NCI-H1048 (cell line): ENCODE data around the gene ADGRV1.
"Not testable (repeated sequence)": the region's sequence is repeated elsewhere in the genome, so short reads cannot be mapped to it uniquely, and the experiment has no call there.

ENCODE experiments used
- DNase-seq: peaks from one replicate; lab custom pipeline; 2025; lab: John Stamatoyannopoulos, UW

Gene ADGRV1

DNA sequence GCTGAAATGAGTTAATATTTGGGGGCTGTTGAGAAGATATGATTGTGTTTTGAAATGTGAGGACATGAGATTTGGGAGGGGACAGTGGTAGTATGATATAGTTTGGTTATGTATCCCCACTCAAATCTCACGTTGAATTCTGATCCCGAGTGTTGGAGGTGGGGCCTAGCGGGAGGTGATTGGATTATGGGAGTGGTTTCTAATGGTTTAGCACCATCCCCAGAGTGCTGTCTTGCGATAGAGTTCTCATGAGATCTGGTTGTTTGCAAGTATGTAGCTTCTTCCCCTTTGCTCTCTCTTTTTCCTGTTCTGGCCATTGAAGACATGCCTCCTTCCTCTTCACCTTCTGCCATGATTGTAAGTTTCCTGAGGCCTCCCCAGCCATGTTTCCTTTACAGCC, 438.5 kb downstream of the ADGRV1 start:
- no peak for DNase-seq

DNA sequence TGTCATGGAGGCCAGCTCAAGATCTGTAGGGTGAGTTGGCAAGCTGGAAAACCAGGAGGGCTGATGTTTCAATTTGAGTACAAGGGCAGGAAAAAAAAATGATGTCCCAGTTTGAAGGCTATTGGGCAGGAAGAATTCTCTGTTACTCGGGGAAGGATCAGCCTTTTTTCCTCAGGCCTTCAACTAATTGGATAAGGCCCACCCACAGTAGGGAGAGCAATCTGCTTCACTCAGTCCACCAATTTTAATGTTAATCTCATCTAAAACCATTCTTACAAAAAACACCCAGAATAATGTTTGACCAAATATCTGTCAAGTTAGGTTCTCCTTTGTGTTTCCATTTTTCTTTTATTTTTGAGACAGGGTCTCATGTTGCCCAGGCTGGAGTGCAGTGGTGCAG, 442.1 kb downstream of the ADGRV1 start:
- no peak for DNase-seq

DNA sequence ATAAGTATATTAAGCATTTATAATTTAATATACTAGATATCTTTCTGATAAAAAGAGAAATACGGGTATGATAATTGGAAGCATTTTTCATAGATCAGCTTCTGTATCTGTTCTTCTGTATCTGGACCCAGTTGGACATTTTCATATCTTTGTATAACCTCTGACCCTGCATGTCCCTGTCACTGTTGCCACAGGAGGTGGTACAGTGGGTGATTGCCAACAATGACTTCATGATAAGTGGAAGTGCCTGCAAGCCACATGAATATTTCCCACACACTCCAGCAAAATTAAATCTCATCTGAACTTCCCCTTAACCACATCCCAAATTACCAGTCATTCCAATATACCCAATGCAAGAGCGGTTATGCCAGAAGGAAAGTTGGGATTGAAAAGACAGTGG, 448.1 kb downstream of the ADGRV1 start:
- no peak for DNase-seq

DNA sequence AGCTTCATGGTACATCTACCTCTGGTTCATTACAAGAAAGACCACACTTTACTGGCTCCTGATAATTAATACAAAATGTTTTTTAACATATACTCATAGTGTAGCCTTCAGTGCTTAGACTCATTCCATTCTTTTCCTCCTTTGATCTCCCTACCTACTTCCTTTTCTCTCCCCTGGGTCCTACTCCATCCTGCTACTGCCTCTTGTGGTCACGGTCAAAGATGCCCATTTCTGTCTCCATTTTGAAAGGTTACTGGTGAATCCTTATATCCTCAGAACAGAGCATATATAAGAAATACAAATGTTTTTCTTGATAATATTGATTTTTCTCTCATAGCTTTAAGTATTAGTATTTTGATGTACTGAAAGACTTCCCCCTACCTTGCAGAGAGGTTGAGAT, 448.7 kb downstream of the ADGRV1 start:
- no peak for DNase-seq

DNA sequence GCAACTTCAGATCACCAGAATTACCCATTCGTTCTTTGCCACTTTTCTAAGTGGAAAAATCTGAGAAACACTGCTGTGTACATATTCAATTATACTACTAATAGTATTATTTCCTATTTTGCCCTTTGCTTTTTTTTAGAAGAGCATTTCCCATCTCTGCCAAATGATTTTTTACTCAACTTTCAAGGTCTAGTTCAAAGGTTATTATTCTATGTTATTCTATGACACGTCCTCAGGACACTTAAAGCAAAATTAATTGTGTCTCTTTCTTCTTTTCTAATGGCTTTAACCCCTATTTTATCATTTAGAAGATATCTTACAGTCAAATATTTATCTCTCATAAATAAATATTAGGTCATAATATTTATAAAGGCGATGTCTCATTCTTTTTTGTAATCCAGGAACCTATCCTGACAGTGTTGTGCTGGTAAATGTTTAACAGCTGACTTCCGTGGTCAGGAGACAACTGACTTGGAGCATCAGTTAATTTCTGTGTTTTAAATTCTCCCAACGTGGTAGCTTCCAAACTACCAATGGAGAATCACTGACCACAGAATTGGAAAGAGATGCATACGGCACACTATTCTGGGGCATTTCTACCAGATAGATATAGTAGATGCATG, 449.3 kb downstream of the ADGRV1 start:
- no peak for DNase-seq

DNA sequence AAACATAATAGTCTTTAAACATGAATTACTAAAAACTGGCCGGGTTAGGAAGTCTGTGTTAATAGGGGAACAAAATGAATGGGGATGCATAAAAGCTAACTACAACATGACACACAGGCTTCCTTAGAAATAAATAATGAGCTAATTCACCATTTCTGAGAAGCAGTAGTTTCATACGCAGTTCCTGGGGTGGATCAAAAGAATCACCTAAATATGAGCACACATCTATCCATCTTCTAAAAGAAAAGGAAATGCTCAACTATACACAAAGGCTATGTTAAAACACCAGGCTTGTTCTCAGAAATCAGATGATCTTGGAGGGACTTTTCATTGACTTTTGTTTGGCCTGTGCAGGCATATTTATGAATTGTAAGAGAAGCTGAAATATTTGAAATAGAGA, 451.5 kb downstream of the ADGRV1 start:
- DNase-seq: no peak

DNA sequence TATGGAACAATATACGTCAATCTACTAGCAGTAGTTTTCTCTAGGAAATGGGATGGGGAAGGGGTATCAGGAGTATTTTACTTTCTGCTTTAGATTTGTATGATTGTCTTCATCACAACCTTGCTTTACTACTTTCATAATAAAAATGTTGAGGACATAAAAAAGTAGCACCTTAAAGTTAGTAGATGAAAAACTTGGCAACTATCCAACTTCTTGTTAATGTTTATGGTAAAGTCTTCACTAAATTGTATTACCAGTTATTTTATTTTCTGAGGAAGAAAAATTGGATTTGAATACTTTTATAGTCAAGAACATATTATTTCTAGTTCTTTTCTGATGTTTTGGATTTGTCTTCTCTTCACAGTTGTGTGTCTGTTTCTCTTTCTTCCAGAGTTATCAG, 452.4 kb downstream of the ADGRV1 start:
- no peak for DNase-seq

DNA sequence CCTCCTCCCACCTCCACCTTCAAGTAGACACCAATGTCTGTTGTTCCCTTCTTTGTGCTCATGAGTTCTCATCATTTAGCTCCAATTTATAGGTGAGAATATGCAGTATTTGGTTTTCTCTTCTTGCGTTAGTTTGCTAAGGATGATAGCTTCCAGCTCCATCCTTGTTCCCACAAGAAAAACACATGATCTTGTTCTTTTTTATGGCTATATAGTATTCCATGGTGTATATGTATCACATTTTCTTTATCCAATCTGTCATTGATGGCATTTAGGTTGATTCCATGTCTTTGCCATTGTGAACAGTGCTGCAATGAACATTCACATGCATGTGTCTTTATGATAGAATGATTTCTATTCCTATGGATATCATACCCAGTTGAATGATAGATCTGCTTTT, 454.3 kb downstream of the ADGRV1 start:
- not testable (repeated sequence) for DNase-seq

DNA sequence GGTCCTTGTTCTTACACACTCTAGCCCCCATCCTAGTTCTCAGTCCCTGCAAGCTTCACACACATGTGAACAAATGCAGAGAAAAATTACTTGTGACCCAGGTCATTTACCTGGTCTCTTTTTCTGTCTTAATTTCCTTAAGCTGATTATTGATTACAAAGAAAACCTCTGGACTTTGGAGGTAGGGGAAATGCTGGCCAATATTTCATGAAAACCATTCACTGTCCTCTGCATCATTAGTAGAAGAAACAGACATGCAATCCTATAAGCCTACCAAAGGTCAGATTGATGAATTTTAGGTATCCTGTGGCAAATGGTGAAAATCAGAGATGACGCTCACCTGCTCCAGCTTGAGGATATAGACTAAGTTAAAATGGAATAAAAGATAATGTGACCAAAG, 457.7 kb downstream of the ADGRV1 start:
- no peak for DNase-seq

DNA sequence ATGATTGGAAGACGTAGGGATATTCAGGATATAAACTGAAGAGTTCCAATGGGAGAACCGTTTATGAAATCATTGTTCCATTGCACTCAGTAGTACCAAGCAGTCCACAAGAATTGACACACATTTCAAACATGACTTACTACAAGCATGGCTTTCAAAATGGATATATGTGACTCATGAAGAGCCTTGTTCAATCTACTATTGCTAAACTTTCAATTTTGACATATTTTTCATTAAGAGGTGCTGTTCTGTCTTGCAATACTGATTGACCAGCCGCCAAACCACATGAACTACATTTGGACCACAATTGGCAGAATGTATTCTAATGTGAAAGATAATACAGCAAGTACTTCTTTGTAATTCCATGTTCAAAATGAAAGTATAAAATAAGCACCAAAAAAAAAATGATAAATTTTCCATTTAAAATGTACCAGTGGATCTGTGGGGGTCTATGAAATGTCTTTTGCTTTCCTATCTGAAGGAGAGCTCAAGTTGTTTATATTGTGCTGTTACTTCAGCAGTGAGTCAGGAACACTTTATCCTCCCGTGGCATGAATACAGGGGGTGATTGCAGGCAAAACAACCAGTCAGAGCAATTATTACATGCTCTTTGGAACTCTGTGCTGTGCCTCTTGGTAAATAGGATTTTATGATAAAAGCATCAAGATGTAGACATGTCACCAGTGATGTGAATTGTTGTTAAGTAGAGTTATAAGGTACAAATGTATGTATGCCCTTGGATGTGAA, 458.5 kb downstream of the ADGRV1 start:
- no peak for DNase-seq

DNA sequence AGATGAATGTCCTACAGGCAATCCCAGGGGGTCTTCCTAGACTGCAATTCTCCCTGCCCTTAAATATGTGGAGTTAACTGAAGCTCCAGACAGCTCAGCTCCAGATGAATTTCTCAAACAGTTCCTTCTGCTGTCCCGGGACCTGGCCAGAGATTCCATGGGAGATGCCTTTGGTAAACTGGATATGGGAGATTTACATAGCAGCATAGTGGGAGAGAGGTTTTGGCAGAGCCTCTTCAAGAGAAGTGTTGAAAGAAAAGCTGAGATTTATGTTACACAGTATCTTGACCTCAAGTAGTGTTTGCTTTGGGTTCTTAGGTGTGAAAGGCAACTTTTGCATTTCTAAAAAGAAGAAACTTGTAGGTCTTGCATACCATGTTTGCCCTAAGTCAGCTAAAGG, 459.6 kb downstream of the ADGRV1 start:
- no peak for DNase-seq

DNA sequence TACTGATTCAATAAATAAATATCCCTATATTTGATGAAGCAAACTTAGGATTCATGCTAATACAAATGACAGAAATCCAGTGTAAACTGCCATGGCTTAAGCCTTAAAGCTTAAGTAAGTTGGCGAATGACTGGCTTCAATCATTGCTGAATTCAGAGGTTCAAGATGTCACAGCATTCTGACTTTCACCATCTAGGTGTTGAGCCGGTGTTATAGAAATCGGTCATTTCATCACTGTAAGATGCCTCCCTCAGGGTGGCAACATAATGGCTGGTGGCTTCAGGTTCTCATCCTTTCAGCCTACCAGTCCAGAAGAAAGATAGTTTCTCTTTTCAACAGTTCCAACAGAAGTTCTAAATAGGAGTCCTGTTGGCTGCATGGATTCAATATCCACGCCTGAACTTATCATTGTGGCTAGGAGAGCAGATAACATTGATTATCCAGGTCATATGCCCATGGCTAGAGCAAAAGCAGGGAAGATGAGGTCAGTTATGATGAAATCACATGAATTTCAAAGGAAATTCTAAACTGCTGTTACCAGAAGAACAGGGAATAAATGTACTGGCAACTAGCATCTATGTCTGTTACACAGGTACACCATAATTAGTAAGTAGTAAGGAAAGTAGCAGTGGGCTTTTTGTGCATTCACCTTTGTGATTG, 460.2 kb downstream of the ADGRV1 start:
- no peak for DNase-seq

DNA sequence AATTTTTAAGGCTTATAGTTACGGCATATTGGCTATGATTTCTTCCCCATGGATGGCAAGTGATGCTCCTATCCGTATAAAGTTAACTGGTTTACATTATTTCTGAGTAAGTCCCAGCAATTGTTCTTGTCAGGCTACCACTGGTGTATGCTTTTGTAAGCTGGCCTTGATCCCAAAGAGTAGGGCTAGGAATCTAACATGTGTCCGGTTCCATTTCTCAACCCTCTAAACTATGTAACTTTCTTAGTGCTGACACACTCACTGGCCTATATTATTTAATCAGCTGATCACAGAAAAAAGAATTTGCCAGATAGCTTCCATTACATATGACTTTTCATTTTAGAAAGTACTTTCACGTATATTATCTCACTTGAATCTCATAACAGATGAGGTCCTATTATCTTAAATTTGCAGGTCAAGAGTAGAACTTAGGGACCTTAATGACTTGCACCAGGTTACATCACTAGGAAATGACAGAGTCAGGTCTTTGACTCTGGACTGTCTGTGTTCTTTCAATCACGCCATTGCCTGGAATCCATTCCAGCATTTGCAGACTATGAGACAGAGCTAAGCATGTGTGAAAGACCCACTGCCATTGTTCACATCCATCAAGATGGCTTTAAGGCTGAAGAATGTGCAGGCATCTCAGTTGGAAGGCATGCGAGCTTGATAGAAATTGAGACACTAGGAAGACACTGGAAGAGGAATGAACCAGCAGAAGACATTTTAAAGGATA, 461.6 kb downstream of the ADGRV1 start:
- DNase-seq: no peak

DNA sequence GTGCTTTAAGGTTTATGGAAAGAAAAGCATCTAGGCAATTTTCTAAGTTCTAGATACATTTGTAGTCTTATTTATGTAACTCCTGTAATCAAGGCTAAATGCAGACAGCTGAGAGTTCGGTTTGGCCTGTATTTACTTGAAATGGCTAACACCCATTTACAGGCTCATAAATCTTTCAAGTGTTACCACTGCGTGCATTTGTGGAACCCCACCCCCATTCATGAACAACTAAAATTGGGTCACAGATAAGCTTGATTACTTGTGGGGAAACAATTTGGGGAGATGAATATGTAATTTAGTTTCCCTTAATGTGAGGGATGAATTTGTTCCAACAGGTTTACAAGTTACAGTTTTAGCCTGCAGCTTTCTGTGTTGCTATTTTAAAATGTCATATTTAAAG, 463.9 kb downstream of the ADGRV1 start:
- no peak for DNase-seq

DNA sequence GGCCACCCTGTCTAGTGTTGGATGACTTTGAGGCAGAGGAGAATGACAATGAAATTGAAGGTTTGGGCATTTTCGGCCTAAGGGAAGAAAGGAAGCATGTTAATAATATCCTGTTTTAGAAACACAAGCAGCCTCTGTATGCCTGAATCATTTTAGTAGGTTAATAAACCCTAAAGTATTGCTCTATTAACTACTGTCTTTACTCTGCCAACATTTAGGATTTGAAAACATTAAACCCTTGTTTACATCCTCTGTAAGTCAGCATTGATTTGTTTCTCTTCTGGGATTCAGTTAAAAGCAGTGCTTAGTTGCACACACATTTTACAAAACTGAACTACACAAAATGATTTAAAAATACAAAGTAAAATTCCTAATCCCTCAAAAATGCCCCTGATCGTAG, 465.6 kb downstream of the ADGRV1 start:
- no peak for DNase-seq

DNA sequence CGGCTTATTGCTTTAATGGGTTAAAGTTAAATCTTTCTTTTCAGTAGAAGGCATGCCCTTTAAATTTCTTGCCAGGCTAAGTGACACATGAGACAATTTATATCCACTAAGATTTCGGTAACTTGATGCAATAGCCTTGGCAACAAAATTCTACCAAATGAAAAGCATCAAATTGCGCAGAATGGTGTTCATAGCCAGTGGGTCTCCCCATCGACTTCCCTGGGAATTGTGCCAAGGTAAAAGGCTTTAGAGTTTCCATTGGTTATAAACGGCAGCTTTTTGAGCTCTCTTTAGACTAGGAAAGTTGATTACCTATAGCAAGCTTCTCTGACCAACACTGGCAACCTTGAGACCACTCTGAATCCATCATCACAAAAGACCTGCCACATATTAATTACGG, 466.1 kb downstream of the ADGRV1 start:
- no peak for DNase-seq

DNA sequence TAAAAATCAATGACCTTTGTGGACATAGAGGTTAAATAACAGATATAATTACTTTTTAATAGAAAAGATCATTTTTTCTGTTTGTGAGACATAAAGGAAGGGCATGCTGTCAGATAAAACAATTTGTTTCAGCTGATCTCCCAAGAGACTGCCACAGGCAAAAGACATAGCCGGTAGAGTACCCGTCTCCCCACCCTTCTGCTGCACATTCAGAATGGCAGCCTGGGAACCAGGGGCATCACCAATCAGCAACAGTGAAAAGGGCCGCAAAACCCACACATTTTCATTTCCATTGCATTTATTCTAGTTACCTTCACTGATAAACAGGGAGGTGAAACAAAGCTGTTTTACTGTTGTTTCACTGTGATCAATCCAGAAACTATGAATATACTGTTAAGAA, 466.9 kb downstream of the ADGRV1 start:
- DNase-seq: no peak

DNA sequence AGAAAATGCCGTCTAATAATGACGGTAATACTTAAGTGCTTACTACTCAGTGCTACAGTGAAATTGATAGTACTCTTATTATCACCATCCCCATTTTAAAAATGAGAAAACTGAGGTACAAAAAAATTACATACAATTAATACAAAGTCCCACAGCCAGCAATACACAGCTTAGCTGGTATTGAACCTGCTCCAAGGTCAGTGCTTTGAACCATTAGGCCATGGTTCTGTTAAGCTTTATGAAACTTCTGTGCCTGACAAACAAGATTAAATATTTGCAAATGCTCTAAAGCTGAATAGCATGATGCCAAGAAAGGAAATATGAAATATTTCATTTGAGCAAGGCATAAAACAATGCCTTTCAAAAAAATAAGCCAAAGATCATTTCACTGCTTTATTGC, 467.4 kb downstream of the ADGRV1 start:
- no peak for DNase-seq

DNA sequence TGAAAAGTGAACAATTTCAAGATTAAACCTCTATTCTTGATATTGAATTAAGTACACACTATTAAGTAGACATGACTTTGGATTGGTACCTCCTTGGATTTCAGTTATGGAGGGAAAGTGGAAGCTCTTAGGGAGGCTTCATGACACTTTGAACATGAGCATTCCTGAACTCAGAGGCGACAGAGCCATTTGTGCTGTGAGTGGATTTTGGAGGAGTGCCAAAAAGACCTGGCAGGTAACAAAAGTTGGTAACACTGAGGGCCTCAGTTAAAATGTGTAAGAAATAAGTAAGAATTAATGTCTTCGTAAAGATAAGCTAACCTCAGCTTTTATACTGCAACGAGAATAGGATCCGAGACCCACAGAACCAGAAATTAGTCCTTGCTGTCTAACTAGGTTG, 467.9 kb downstream of the ADGRV1 start:
- DNase-seq: no peak

DNA sequence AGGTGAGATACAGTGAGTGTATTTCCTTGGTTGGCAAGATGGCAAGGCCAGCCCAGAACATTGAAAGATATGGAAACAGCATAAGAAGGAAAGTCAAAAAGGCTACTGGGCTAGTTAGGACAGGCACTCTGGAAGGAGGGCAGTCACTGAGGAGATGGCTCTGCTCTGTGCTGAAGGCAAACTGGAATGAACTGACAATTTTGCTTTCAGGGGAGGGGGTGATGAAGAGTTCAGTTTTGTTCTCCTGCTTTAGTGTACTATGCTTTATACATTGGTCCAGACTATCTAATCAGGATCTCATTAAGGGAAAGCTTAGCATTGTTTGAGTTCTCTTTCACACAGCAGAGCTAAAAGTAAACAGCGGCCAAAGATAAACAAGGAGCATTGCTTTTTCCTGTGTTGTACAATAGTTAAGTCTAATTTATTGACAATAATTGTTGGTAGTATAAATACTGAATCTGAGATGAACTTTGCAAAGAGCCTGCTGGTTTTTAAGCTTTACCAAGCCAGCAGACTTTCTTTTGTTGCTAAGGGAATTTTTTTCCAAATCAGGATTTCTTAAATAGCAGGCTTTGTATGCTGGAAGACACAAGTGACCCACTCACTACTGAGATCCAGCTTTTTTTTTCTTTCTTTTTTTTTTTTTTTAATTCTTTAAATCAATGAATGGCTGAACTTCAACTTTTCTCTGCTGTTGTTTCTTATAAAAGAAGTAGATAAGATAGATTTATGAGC, 469.0 kb downstream of the ADGRV1 start:
- DNase-seq: no peak

DNA sequence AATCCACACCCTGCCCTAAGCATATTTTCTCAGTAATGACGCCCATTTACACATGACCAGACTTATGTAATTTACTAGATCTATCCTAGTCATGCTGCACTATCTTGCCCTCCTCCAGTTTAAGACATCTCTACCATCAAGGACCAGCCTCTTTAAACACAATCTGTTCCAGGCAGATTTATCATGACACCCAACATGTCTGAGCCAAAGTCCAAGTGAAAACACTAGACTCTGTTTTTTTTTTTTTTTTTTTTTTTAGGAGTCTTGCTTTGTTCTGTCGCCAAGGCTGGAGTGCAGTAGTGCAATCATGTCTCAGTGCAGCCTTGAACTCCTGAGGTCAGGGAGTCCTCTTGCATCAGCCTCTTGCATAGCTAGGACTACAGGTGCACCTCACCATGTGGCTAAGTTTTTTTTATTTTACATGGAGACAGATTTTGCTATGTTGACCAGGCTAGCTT, 469.9 kb downstream of the ADGRV1 start:
- no peak for DNase-seq
